Keratinocyte (primary cell): Measurements from ENCODE around the gene KRTAP3-1. TPM values are rescaled to one million over a fixed set of nuclear protein-coding genes. Genes with fewer than 3 reads are reported as not detected.

Experiments
- DNase-seq: peaks from one replicate; pipeline ENCODE4 v3.0.0-alpha.2; 2011; ENCODE audit warnings: low read depth, missing footprints, low spot score
- FAIRE-seq: peaks from 2 replicates; lab custom pipeline; 2011; peaks lifted over from hg19 to GRCh38; lab: Jason Lieb, UNC
- H2AFZ ChIP-seq: 2 replicates; pipeline ENCODE4 v1.6.0; 2012; ENCODE audit warnings: low read length, control low read depth, inconsistent platforms; ENCODE audit not compliant: control insufficient read depth
- H3K27ac ChIP-seq: 2 replicates; pipeline ENCODE4 v1.5.1; 2011; ENCODE audit warnings: low read length; ENCODE audit not compliant: control insufficient read depth, insufficient read depth
- H3K27me3 ChIP-seq: 3 replicates; pipeline ENCODE4 v1.6.0; 2011; ENCODE audit warnings: low read length; ENCODE audit not compliant: control insufficient read depth, insufficient read depth; ENCODE audit errors: extremely low read depth
- H3K36me3 ChIP-seq, 2 experiments: 2 replicates in 1 of 2; 3 replicates in 1 of 2; pipeline ENCODE4 v1.5.1; 2011; ENCODE audit warnings: low read length in 2 of 2, mild to moderate bottlenecking in 1 of 2; ENCODE audit not compliant: control insufficient read depth in 2 of 2, insufficient read depth in 2 of 2; ENCODE audit errors: extremely low read depth in 1 of 2
- H3K4me1 ChIP-seq: 3 replicates; pipeline ENCODE4 v1.5.1; 2011; ENCODE audit warnings: low read length; ENCODE audit not compliant: control insufficient read depth, insufficient read depth; ENCODE audit errors: extremely low read depth
- H3K4me2 ChIP-seq: 3 replicates; pipeline ENCODE4 v1.6.0; 2011; ENCODE audit warnings: low read depth, low read length; ENCODE audit not compliant: control insufficient read depth, insufficient read depth; ENCODE audit errors: extremely low read depth
- H3K4me3 ChIP-seq, 3 experiments: fragments of 200-600 bp in 1 of 3; sonication (generic) in 1 of 3; 2 replicates in 2 of 3; 3 replicates in 1 of 3; pipeline ENCODE4 v1.5.1; 2011 to 2016; ENCODE audit warnings: low read length in 3 of 3, mild to moderate bottlenecking in 3 of 3, control low read depth in 2 of 3, inconsistent platforms in 1 of 3, low read depth in 1 of 3, mixed read lengths in 1 of 3, mixed run types in 1 of 3, moderate library complexity in 1 of 3; ENCODE audit not compliant: control insufficient read depth in 2 of 3, insufficient read depth in 2 of 3; ENCODE audit errors: extremely low read depth in 1 of 3
- H3K79me2 ChIP-seq: 2 replicates; pipeline ENCODE4 v1.6.0; 2012; ENCODE audit warnings: low read length; ENCODE audit not compliant: control insufficient read depth, insufficient read depth
- H3K9ac ChIP-seq: 3 replicates; pipeline ENCODE4 v1.6.0; 2011; ENCODE audit warnings: low read length; ENCODE audit not compliant: control insufficient read depth, insufficient read depth; ENCODE audit errors: extremely low read depth
- H3K9me1 ChIP-seq: 3 replicates; pipeline ENCODE4 v1.6.0; 2011; ENCODE audit warnings: low read length; ENCODE audit not compliant: control insufficient read depth, insufficient read depth; ENCODE audit errors: extremely low read depth
- H3K9me3 ChIP-seq: 2 replicates; pipeline ENCODE4 v1.5.1; 2012; ENCODE audit warnings: low read depth, low read length; ENCODE audit not compliant: control insufficient read depth
- H4K20me1 ChIP-seq: 3 replicates; pipeline ENCODE4 v1.6.0; 2011; ENCODE audit warnings: low read length; ENCODE audit not compliant: control insufficient read depth, insufficient read depth; ENCODE audit errors: extremely low read depth
- EZH2 ChIP-seq: IDR thresholded peaks from one replicate; pipeline ENCODE4 v1.6.1; 2012; ENCODE audit warnings: inconsistent platforms, mild to moderate bottlenecking, low read length, moderate library complexity
- dilution Hi-C: fragments of 300-500 bp; cut with MboI; formaldehyde crosslinking; loops from one replicate; pipeline ENCODE4 v1.7.0; 2020; ENCODE audit warnings: low sequenced_read_pairs; ENCODE audit not compliant: extremely low pct_ligation_motif_present
- polyA plus RNA-seq, 5 experiments: library from polyadenylated mRNA; depleted of rRNA in 3 of 5; stranded (reverse) in 3 of 5; stranded (forward) in 1 of 5; unstranded in 1 of 5; fragments of >200 nt; gene quantifications; 1 replicate in 1 of 5; 2 replicates in 3 of 5; 3 replicates in 1 of 5; pipeline versions ENCODE4 v1.2.1 to v1.2.3, GENCODE V29; 2011 to 2012; ENCODE audit warnings: missing spikeins in 2 of 5, low read depth in 1 of 5, low replicate concordance in 1 of 5
- TF ChIP-seq, protein P1 (sequence below), 3 experiments: IDR thresholded peaks in 1 of 3; conservative IDR thresholded peaks in 1 of 3; optimal IDR thresholded peaks in 1 of 3; 2 replicates in 2 of 3; 3 replicates in 1 of 3; pipeline versions ENCODE3 to v1.5.1; 2011; ENCODE audit warnings: low read length in 3 of 3, mild to moderate bottlenecking in 3 of 3, moderate library complexity in 2 of 3, control low read depth in 1 of 3, inconsistent platforms in 1 of 3; ENCODE audit not compliant: insufficient read depth in 2 of 3; ENCODE audit errors: extremely low read depth in 1 of 3

KRTAP3-1 gene
- polyA plus RNA-seq, 1 donor (not counting 4 experiments of a cell fraction or from before 2014, with no cell fraction given), result not detected

DNA sequence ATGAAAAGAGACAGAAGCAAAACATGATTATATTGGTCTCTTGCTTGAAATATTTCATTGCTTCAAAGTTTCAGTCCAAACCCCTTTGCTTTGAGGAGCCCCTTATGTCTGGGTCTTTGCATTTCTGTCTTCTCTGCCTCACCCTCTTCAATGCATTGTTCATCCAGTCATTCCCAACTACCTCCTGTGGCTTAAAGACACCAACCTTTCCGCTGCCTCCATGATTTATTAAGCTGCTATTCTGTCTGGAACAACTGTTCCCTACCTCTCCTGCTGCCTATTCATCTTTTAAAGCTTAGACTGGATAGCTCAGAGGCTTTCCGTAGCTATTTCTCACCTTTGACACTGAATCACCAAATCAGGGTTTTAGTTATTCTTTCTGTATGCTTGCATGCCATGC, 11.6 kb downstream of the KRTAP3-1 start:
- no peak for FAIRE-seq

DNA sequence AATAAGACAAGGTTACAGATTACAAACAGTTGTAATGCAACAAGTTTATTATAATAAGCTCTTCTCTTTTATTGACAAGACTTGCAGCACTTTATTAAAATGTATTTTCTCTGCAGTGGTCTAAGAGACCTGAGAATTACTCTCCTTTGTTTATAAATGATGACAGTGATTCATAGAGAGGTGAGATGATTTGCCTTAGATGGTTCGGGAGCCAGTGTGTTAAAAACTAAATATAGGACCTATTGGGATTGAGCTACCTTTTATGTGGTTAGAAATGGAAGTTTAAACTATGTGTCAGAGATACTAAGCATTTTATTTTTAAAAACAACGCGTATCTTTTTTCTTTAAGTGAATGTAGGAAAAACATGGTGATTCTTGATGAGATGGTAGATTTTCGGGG, 12.1 kb downstream of the KRTAP3-1 start:
- no peak overlapping the region for H3K9ac ChIP-seq
- no peaks in the 10 kb centered on the region for H3K79me2 ChIP-seq
- no peak overlapping the region for H3K27ac ChIP-seq
- dilution Hi-C loops, result no loop called here
- no peaks in the 10 kb centered on the region for H3K27me3 ChIP-seq
- no peaks in the 10 kb centered on the region for H3K36me3 ChIP-seq
- no peak for FAIRE-seq
- no peaks in the 10 kb centered on the region for H3K9me1 ChIP-seq
- DNase-seq, result no peak
- no peaks in the 10 kb centered on the region for H3K4me1 ChIP-seq
- H4K20me1 ChIP-seq, result no peaks in the 10 kb centered on the region
- TF ChIP-seq, protein P1, sequence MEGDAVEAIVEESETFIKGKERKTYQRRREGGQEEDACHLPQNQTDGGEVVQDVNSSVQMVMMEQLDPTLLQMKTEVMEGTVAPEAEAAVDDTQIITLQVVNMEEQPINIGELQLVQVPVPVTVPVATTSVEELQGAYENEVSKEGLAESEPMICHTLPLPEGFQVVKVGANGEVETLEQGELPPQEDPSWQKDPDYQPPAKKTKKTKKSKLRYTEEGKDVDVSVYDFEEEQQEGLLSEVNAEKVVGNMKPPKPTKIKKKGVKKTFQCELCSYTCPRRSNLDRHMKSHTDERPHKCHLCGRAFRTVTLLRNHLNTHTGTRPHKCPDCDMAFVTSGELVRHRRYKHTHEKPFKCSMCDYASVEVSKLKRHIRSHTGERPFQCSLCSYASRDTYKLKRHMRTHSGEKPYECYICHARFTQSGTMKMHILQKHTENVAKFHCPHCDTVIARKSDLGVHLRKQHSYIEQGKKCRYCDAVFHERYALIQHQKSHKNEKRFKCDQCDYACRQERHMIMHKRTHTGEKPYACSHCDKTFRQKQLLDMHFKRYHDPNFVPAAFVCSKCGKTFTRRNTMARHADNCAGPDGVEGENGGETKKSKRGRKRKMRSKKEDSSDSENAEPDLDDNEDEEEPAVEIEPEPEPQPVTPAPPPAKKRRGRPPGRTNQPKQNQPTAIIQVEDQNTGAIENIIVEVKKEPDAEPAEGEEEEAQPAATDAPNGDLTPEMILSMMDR (optimal IDR thresholded peaks at IDR 0.05 in 1 of 3, IDR thresholded peaks at IDR 0.05 in 1 of 3, conservative IDR thresholded peaks at IDR 0.05 in 1 of 3; ENCODE audit: extremely low read depth in 1 of 3, insufficient read depth in 2 of 3, low read length in 3 of 3), result no peak
- TF ChIP-seq EZH2, result no peak
- no peak overlapping the region for H2AFZ ChIP-seq
- no peak overlapping the region for H3K4me3 ChIP-seq
- no peak overlapping the region for H3K4me2 ChIP-seq
- no peaks in the 10 kb centered on the region for H3K9me3 ChIP-seq

More for the DNA sequence above, 11.6 kb downstream of the KRTAP3-1 start:
- H3K9me1 ChIP-seq, result no peaks in the 10 kb centered on the region
- H3K4me2 ChIP-seq, result no peak overlapping the region
- H4K20me1 ChIP-seq, result no peaks in the 10 kb centered on the region
- no peak overlapping the region for H3K9ac ChIP-seq
- no peaks in the 10 kb centered on the region for H3K36me3 ChIP-seq
- no peak overlapping the region for H3K4me3 ChIP-seq
- dilution Hi-C loops, result no loop called here
- H3K27me3 ChIP-seq, result no peaks in the 10 kb centered on the region
- TF ChIP-seq, protein P1 (optimal IDR thresholded peaks at IDR 0.05 in 1 of 3, IDR thresholded peaks at IDR 0.05 in 1 of 3, conservative IDR thresholded peaks at IDR 0.05 in 1 of 3; ENCODE audit: extremely low read depth in 1 of 3, insufficient read depth in 2 of 3, low read length in 3 of 3), result no peak
- TF ChIP-seq EZH2, result no peak
- H3K27ac ChIP-seq, result no peak overlapping the region
- no peaks in the 10 kb centered on the region for H3K79me2 ChIP-seq
- DNase-seq, result no peak
- H2AFZ ChIP-seq, result no peak overlapping the region
- peaks cover under 1% of the 10 kb centered on the region for H3K4me1 ChIP-seq
- no peaks in the 10 kb centered on the region for H3K9me3 ChIP-seq
